PC-9 (cell line): ENCODE data around the gene NGDN. TPM values are rescaled to one million over a fixed set of nuclear protein-coding genes. Genes with fewer than 3 reads are reported as not detected.

Source experiments
- BruUV-seq: library from RNA; stranded (reverse); fragments of 400-500 nt; replicated peaks from 2 replicates; lab custom pipeline; 2021; lab: Mats Ljungman, UMichigan
- CTCF ChIA-PET: fragments of 300-600 bp; sonication (Branson Sonifier 250); formaldehyde crosslinking; loops from one replicate; lab custom pipeline; 2022; ENCODE audit warnings: antibody characterized with exemption; lab: Charles Lee
- POLR2A ChIA-PET: fragments of 300-600 bp; sonication (Branson Sonifier 250); formaldehyde crosslinking; loops from one replicate; lab custom pipeline; 2022; ENCODE audit warnings: antibody characterized with exemption; ENCODE audit not compliant: unreplicated experiment; lab: Charles Lee
- DNase-seq, 2 experiments: peaks; one replicate each; pipeline versions ENCODE4 v3.0.0 to v3.0.0-alpha.2; 2015 to 2022; ENCODE audit warnings: mixed read lengths in 1 of 2
- H2AFZ ChIP-seq: fragments of 200-600 bp; sonication (generic); 2 replicates; pipeline ENCODE4 v1.8.1; 2017; ENCODE audit warnings: antibody characterized with exemption
- H3F3A ChIP-seq: fragments of 200-600 bp; sonication (generic); 2 replicates; pipeline ENCODE4 v1.8.1; 2017; ENCODE audit warnings: antibody characterized with exemption, mild to moderate bottlenecking, low read depth; ENCODE audit not compliant: insufficient read depth
- H3K27ac ChIP-seq: fragments of 200-600 bp; sonication (generic); 2 replicates; pipeline ENCODE4 v1.6.1; 2016; ENCODE audit warnings: mixed run types
- H3K27me3 ChIP-seq: fragments of 200-600 bp; sonication (generic); 2 replicates; pipeline ENCODE4 v1.6.1; 2016; ENCODE audit warnings: low read depth, mixed run types; ENCODE audit not compliant: insufficient read depth
- H3K36me3 ChIP-seq: fragments of 200-600 bp; sonication (generic); 2 replicates; pipeline ENCODE4 v1.6.1; 2016; ENCODE audit warnings: low read depth, mixed run types
- H3K4me1 ChIP-seq: fragments of 200-600 bp; sonication (generic); replicated peaks from 2 replicates; pipeline ENCODE4 v1.6.1; 2016; ENCODE audit warnings: mixed run types; ENCODE audit not compliant: insufficient read depth
- H3K4me2 ChIP-seq: fragments of 200-600 bp; sonication (generic); 2 replicates; pipeline ENCODE4 v1.6.1; 2017; ENCODE audit warnings: mixed run types
- H3K4me3 ChIP-seq: fragments of 200-600 bp; sonication (generic); 2 replicates; pipeline ENCODE4 v1.6.1; 2016; ENCODE audit warnings: mixed run types
- H3K79me2 ChIP-seq: fragments of 200-600 bp; sonication (generic); 2 replicates; pipeline ENCODE4 v1.6.1; 2017; ENCODE audit warnings: low read depth, mixed run types
- H3K9me2 ChIP-seq: fragments of 200-600 bp; sonication (generic); 2 replicates; pipeline ENCODE4 v1.8.1; 2017; ENCODE audit warnings: mild to moderate bottlenecking; ENCODE audit not compliant: insufficient read depth
- H3K9me3 ChIP-seq: fragments of 200-600 bp; sonication (generic); 2 replicates; pipeline ENCODE4 v1.8.1; 2016; ENCODE audit warnings: low read depth; ENCODE audit not compliant: insufficient read depth
- H4K20me1 ChIP-seq: fragments of 200-600 bp; sonication (generic); 2 replicates; pipeline ENCODE4 v1.8.1; 2017; ENCODE audit not compliant: insufficient read depth
- CTCF ChIP-seq: fragments of 200-600 bp; sonication (generic); conservative IDR thresholded peaks from 2 replicates; pipeline ENCODE4 v1.6.1; 2017; ENCODE audit warnings: mixed run types, antibody characterized with exemption, mild to moderate bottlenecking, moderate library complexity
- EZH2 ChIP-seq: fragments of 200-600 bp; sonication (generic); IDR thresholded peaks from 2 replicates; pipeline ENCODE4 v1.8.0; 2017; ENCODE audit warnings: antibody characterized with exemption, low read depth
- intact Hi-C: fragments of 100-400 bp; cut with micrococcal nuclease; formaldehyde crosslinking; loops from one replicate; pipeline ENCODE4 v1.10.0; 2022; ENCODE audit not compliant: unreplicated experiment
- total RNA-seq: library from RNA; stranded (reverse); gene quantifications from 2 replicates; pipeline ENCODE4 v1.2.3, GENCODE V29; 2021

Gene NGDN
- total RNA-seq, 1 experiment from 2014 or later: 23.1 TPM

- POLR2A ChIA-PET: no interaction called here
- no peak for DNase-seq
These were observed 8.5 kb upstream of the NGDN start for GRCh38 chr14:23460960-23461359.

GRCh38 chr14:23464700-23465099 is 4.8 kb upstream of the NGDN start:
- Histone ChIP-seq H3K79me2 (no peaks in the 10 kb centered on the region), H3K9me2 (no peaks in the 10 kb centered on the region), H4K20me1 (no peaks in the 10 kb centered on the region), H3K4me2 (no peak overlapping the region), H2AFZ (no peak overlapping the region), H3K4me3 (no peak overlapping the region), H3K27ac (no peak overlapping the region), H3K27me3 (no peaks in the 10 kb centered on the region), H3F3A (peaks cover 3% of the 10 kb centered on the region; the same call in 1 of the 2 replicates), H3K36me3 (no peaks in the 10 kb centered on the region), H3K4me1 (no peaks in the 10 kb centered on the region), H3K9me3 (no peaks in the 10 kb centered on the region)
- ChIA-PET POLR2A (no interaction called here), CTCF (interaction anchor here (0.7 kb wide), 1 partner anchor 649 kb away, joined by 5 read pairs; no protein-coding TSS in a partner anchor)
- BruUV-seq: no TSS peak
- intact Hi-C loops: loop anchor here (5.0 kb wide), 1 partner anchor 142 kb away; the partner anchor contains the start of gene PABPN1
- no peak for TF ChIP-seq EZH2
- no peak for TF ChIP-seq CTCF
- DNase-seq: no peak

More at GRCh38 chr14:23460960-23461359, 8.5 kb upstream of the NGDN start:
- no peaks in the 10 kb centered on the region for H3K79me2 ChIP-seq
- BruUV-seq: no TSS peak
- no peaks in the 10 kb centered on the region for H3F3A ChIP-seq
- no peak overlapping the region for H3K4me2 ChIP-seq
- H3K9me2 ChIP-seq: no peaks in the 10 kb centered on the region
- no peaks in the 10 kb centered on the region for H3K9me3 ChIP-seq
- intact Hi-C loops: no loop called here
- H3K4me1 ChIP-seq: no peaks in the 10 kb centered on the region
- no peak overlapping the region for H3K27ac ChIP-seq
- CTCF ChIA-PET: no interaction called here
- H3K36me3 ChIP-seq: no peaks in the 10 kb centered on the region
- no peaks in the 10 kb centered on the region for H3K27me3 ChIP-seq
- TF ChIP-seq CTCF: no peak
- TF ChIP-seq EZH2: no peak
- no peaks in the 10 kb centered on the region for H4K20me1 ChIP-seq
- no peak overlapping the region for H2AFZ ChIP-seq
- no peak overlapping the region for H3K4me3 ChIP-seq

- no peak for TF ChIP-seq EZH2
- TF ChIP-seq CTCF: no peak
- H3K4me3 ChIP-seq: no peak overlapping the region
- H4K20me1 ChIP-seq: no peaks in the 10 kb centered on the region
- DNase-seq: no peak
- ChIA-PET POLR2A (no interaction called here), CTCF (no interaction called here)
- no peak overlapping the region for H3K27ac ChIP-seq
- no peak overlapping the region for H3K4me2 ChIP-seq
- no peaks in the 10 kb centered on the region for H3K36me3 ChIP-seq
- H3K9me2 ChIP-seq: no peaks in the 10 kb centered on the region
- peaks cover 5% of the 10 kb centered on the region for H3K79me2 ChIP-seq
- no peak overlapping the region for H2AFZ ChIP-seq
- H3F3A ChIP-seq: peaks cover 3% of the 10 kb centered on the region; the same call in 1 of the 2 replicates
- intact Hi-C loops: loop anchor here (5.0 kb wide), 1 partner anchor 143 kb away; the partner anchor contains the start of gene PABPN1
- BruUV-seq: no TSS peak
- no peaks in the 10 kb centered on the region for H3K27me3 ChIP-seq
- H3K9me3 ChIP-seq: no peaks in the 10 kb centered on the region
- H3K4me1 ChIP-seq: peaks cover 2% of the 10 kb centered on the region
These were observed 4.2 kb upstream of the NGDN start for GRCh38 chr14:23465261-23465660.
